ENCODE results near the gene RAF1. TPM values are rescaled to one million over a fixed set of nuclear protein-coding genes. Genes with fewer than 3 reads are reported as not detected.
"Not testable (repeated sequence)": the region's sequence is repeated elsewhere in the genome, so short reads cannot be mapped to it uniquely, and the experiment has no call there.

RAF1 gene
- total RNA-seq, 1 experiment from 2014 or later, result 101 TPM

- ATAC-seq; CTCF ChIA-PET; POLR2A ChIA-PET; H3K4me3 Mint-ChIP-seq; H3K9me3 Mint-ChIP-seq; H3K27me3 Mint-ChIP-seq (ENCODE audit: low read depth); H3K36me3 Mint-ChIP-seq; DNase-seq (ENCODE audit: low spot score): not testable (repeated sequence)
- Mint-ChIP-seq H3K27ac (peak overlapping the region; percentile 91; the same call in 1 of the 2 replicates), H3K4me1 (peaks cover 23% of the 10 kb centered on the region)
- TF ChIP-seq ZNF121 (CRISPR knock-in tag; IDR thresholded peaks at IDR 0.05), result peak; percentile 31; the same call in 1 of the 2 replicates
These were observed 33.1 kb downstream of the RAF1 start for GRCh38 chr3:12630843-12631242.

GRCh38 chr3:12630292-12630691 is 33.6 kb downstream of the RAF1 start:
- no peak for DNase-seq (ENCODE audit: low spot score)
- TF ChIP-seq ATF6 (CRISPR knock-in tag; IDR thresholded peaks at IDR 0.05) (no peak), PRDM15 (CRISPR knock-in tag; IDR thresholded peaks at IDR 0.05) (no peak), ERG (CRISPR knock-in tag; IDR thresholded peaks at IDR 0.05) (no peak), ZNF121 (CRISPR knock-in tag; IDR thresholded peaks at IDR 0.05) (no peak), GABPB1 (CRISPR knock-in tag; IDR thresholded peaks at IDR 0.05) (no peak), CREB1 (CRISPR knock-in tag; IDR thresholded peaks at IDR 0.05) (no peak)
- TF ChIP-seq, protein P1, sequence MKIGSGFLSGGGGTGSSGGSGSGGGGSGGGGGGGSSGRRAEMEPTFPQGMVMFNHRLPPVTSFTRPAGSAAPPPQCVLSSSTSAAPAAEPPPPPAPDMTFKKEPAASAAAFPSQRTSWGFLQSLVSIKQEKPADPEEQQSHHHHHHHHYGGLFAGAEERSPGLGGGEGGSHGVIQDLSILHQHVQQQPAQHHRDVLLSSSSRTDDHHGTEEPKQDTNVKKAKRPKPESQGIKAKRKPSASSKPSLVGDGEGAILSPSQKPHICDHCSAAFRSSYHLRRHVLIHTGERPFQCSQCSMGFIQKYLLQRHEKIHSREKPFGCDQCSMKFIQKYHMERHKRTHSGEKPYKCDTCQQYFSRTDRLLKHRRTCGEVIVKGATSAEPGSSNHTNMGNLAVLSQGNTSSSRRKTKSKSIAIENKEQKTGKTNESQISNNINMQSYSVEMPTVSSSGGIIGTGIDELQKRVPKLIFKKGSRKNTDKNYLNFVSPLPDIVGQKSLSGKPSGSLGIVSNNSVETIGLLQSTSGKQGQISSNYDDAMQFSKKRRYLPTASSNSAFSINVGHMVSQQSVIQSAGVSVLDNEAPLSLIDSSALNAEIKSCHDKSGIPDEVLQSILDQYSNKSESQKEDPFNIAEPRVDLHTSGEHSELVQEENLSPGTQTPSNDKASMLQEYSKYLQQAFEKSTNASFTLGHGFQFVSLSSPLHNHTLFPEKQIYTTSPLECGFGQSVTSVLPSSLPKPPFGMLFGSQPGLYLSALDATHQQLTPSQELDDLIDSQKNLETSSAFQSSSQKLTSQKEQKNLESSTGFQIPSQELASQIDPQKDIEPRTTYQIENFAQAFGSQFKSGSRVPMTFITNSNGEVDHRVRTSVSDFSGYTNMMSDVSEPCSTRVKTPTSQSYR (CRISPR knock-in tag; IDR thresholded peaks at IDR 0.05), result no peak
- Mint-ChIP-seq H3K36me3 (no peaks in the 10 kb centered on the region), H3K9me3 (no peaks in the 10 kb centered on the region), H3K27ac (peak overlapping the region; percentile 91), H3K4me1 (peaks cover 23% of the 10 kb centered on the region), H3K27me3 (ENCODE audit: low read depth) (no peaks in the 10 kb centered on the region), H3K4me3 (no peak overlapping the region)
- CTCF ChIA-PET, result no interaction called here
- POLR2A ChIA-PET, result no interaction called here
- peak; percentile 22; the same call in 1 of the 2 replicates for ATAC-seq

- Mint-ChIP-seq H3K4me1 (peaks cover 23% of the 10 kb centered on the region), H3K36me3 (no peaks in the 10 kb centered on the region), H3K27me3 (ENCODE audit: low read depth) (no peaks in the 10 kb centered on the region), H3K27ac (0 out of 2 replicates have a peak overlapping the region, but pooled peaks have one; percentile 36), H3K9me3 (no peaks in the 10 kb centered on the region), H3K4me3 (no peak overlapping the region)
- POLR2A ChIA-PET, result no interaction called here
- ATAC-seq, result no peak
- CTCF ChIA-PET, result no interaction called here
- no peak for DNase-seq (ENCODE audit: low spot score)
- no peak for TF ChIP-seq ZNF263 (CRISPR knock-in tag; IDR thresholded peaks at IDR 0.05; ENCODE audit: low read depth)
- TF ChIP-seq ATF6 (CRISPR knock-in tag; IDR thresholded peaks at IDR 0.05), result no peak
- TF ChIP-seq ZSCAN18 (CRISPR knock-in tag; IDR thresholded peaks at IDR 0.05), result no peak
- no peak for TF ChIP-seq MAX (CRISPR knock-in tag; IDR thresholded peaks at IDR 0.05)
- no peak for TF ChIP-seq TEAD1 (CRISPR knock-in tag; IDR thresholded peaks at IDR 0.05)
- TF ChIP-seq ZNF423 (CRISPR knock-in tag; IDR thresholded peaks at IDR 0.05), result no peak
- no peak for TF ChIP-seq TP53 (CRISPR knock-in tag; IDR thresholded peaks at IDR 0.05)
- TF ChIP-seq, protein P2, sequence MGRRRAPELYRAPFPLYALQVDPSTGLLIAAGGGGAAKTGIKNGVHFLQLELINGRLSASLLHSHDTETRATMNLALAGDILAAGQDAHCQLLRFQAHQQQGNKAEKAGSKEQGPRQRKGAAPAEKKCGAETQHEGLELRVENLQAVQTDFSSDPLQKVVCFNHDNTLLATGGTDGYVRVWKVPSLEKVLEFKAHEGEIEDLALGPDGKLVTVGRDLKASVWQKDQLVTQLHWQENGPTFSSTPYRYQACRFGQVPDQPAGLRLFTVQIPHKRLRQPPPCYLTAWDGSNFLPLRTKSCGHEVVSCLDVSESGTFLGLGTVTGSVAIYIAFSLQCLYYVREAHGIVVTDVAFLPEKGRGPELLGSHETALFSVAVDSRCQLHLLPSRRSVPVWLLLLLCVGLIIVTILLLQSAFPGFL (CRISPR knock-in tag; IDR thresholded peaks at IDR 0.05; ENCODE audit: borderline replicate concordance), result no peak
- no peak for TF ChIP-seq IRF2 (CRISPR knock-in tag; IDR thresholded peaks at IDR 0.05; ENCODE audit: borderline replicate concordance, low read depth)
- TF ChIP-seq HMGA2 (CRISPR knock-in tag; IDR thresholded peaks at IDR 0.05), result no peak
- TF ChIP-seq SMAD3 (CRISPR knock-in tag; IDR thresholded peaks at IDR 0.05; ENCODE audit: borderline replicate concordance), result no peak
These were observed 34.4 kb downstream of the RAF1 start for GRCh38 chr3:12629560-12629959.
